H1 (cell line): Measurements from ENCODE around the gene ICE1. TPM values are rescaled to one million over a fixed set of nuclear protein-coding genes. Genes with fewer than 3 reads are reported as not detected.
"Not testable (repeated sequence)": the region's sequence is repeated elsewhere in the genome, so short reads cannot be mapped to it uniquely, and the experiment has no call there.

Experiments used
- CTCF ChIA-PET: fragments of 300-600 bp; sonication (Branson Sonifier 250); formaldehyde crosslinking; loops from one replicate; lab custom pipeline; 2021; ENCODE audit not compliant: partially characterized antibody; lab: Charles Lee
- POLR2A ChIA-PET: fragments of 300-600 bp; sonication (Branson Sonifier 250); formaldehyde crosslinking; loops from one replicate; lab custom pipeline; 2021; ENCODE audit warnings: inconsistent platforms; ENCODE audit not compliant: partially characterized antibody; lab: Charles Lee
- DNase-seq, 2 experiments: peaks; one replicate each; pipeline versions ENCODE4 v3.0.0 to v3.0.0-alpha.2; 2010 to 2022; ENCODE audit warnings: low spot score in 2 of 2, low read depth in 1 of 2, mixed read lengths in 1 of 2
- FAIRE-seq: peaks from 2 replicates; lab custom pipeline; 2011; peaks lifted over from hg19 to GRCh38; lab: Jason Lieb, UNC
- H2AFZ ChIP-seq: 2 replicates; pipeline ENCODE4 v1.8.1; 2012; ENCODE audit warnings: low read length, inconsistent platforms
- H2AK5ac ChIP-seq: 2 replicates; pipeline ENCODE4 v1.6.1; 2013; ENCODE audit warnings: low read depth, low read length
- H2BK120ac ChIP-seq: replicated peaks from 2 replicates; pipeline ENCODE3; 2013; ENCODE audit warnings: low read depth, low read length, inconsistent platforms
- H2BK12ac ChIP-seq: 2 replicates; pipeline ENCODE4 v1.6.1; 2013; ENCODE audit warnings: low read depth, low read length
- H2BK15ac ChIP-seq: 2 replicates; pipeline ENCODE4 v1.6.1; 2013; ENCODE audit warnings: low read length
- H2BK20ac ChIP-seq: 2 replicates; pipeline ENCODE4 v1.6.1; 2013; ENCODE audit warnings: low read length
- H2BK5ac ChIP-seq: 2 replicates; pipeline ENCODE4 v1.6.1; 2013; ENCODE audit warnings: low read depth, low read length
- H3K14ac ChIP-seq: 2 replicates; pipeline ENCODE4 v1.6.1; 2013; ENCODE audit warnings: inconsistent platforms; ENCODE audit not compliant: insufficient read length
- H3K18ac ChIP-seq: 2 replicates; pipeline ENCODE4 v1.6.1; 2013; ENCODE audit warnings: low read length; ENCODE audit errors: extremely low read depth
- H3K23ac ChIP-seq: 2 replicates; pipeline ENCODE4 v1.6.1; 2013; ENCODE audit warnings: inconsistent platforms; ENCODE audit not compliant: insufficient read length
- H3K23me2 ChIP-seq: 2 replicates; pipeline ENCODE4 v1.6.1; 2013; ENCODE audit warnings: low read depth, low read length
- H3K27ac ChIP-seq: 2 replicates; pipeline ENCODE4 v1.6.1; 2011; ENCODE audit warnings: low read depth, low read length, inconsistent platforms
- H3K27me3 ChIP-seq, 4 experiments: replicated peaks in 1 of 4; 1 replicate in 1 of 4; 2 replicates in 3 of 4; pipeline versions ENCODE4 v1.6.1 to v1.8.1; 2011 to 2013; ENCODE audit warnings: low read length in 3 of 4, mild to moderate bottlenecking in 3 of 4, inconsistent platforms in 2 of 4, mixed read lengths in 2 of 4, moderate library complexity in 1 of 4; ENCODE audit not compliant: control insufficient read depth in 3 of 4, insufficient read depth in 3 of 4; ENCODE audit errors: extremely low read depth in 1 of 4
- H3K36me3 ChIP-seq, 4 experiments: 2 replicates each; pipeline versions ENCODE4 v1.6.1 to v1.8.1; 2011 to 2013; ENCODE audit warnings: mild to moderate bottlenecking in 4 of 4, low read length in 3 of 4, moderate library complexity in 2 of 4, control low read depth in 1 of 4, inconsistent platforms in 1 of 4; ENCODE audit not compliant: insufficient read depth in 4 of 4, control insufficient read depth in 2 of 4
- H3K4ac ChIP-seq: replicated peaks from 2 replicates; pipeline ENCODE3; 2013; ENCODE audit warnings: low read length, low read depth, mixed read lengths, inconsistent platforms; ENCODE audit not compliant: insufficient read length
- H3K4me1 ChIP-seq, 4 experiments: replicated peaks in 1 of 4; 1 replicate in 1 of 4; 2 replicates in 3 of 4; pipeline versions ENCODE4 v1.6.1 to v1.8.1; 2011 to 2013; ENCODE audit warnings: low read length in 3 of 4, inconsistent platforms in 2 of 4, mixed read lengths in 1 of 4; ENCODE audit not compliant: insufficient read depth in 4 of 4, control insufficient read depth in 3 of 4
- H3K4me2 ChIP-seq, 2 experiments: 2 replicates each; pipeline versions ENCODE4 v1.6.1 to v1.8.1; 2011 to 2013; ENCODE audit warnings: low read depth in 2 of 2, low read length in 2 of 2, control low read depth in 1 of 2, inconsistent platforms in 1 of 2, mild to moderate bottlenecking in 1 of 2; ENCODE audit not compliant: insufficient read depth in 1 of 2
- H3K4me3 ChIP-seq, 4 experiments: fragments of 200-600, 300-600 bp in 1 of 4; sonication (generic), shearing (Covaris generic), sonication (Bioruptor Twin) in 1 of 4; 2 replicates each; pipeline versions ENCODE4 v1.5.1 to v1.8.1; 2011 to 2016; ENCODE audit warnings: low read length in 4 of 4, low read depth in 3 of 4, control low read depth in 2 of 4, inconsistent platforms in 2 of 4, mild to moderate bottlenecking in 2 of 4, mixed read lengths in 1 of 4, moderate library complexity in 1 of 4; ENCODE audit not compliant: insufficient read depth in 2 of 4; ENCODE audit errors: extremely low read depth in 1 of 4
- H3K56ac ChIP-seq: replicated peaks from 2 replicates; pipeline ENCODE3; 2013; ENCODE audit warnings: low read depth, mild to moderate bottlenecking, mixed read lengths, low read length, inconsistent platforms; ENCODE audit not compliant: insufficient read length
- H3K79me1 ChIP-seq: 2 replicates; pipeline ENCODE4 v1.6.1; 2013; ENCODE audit warnings: low read depth, low read length, control low read depth
- H3K79me2 ChIP-seq, 2 experiments: 2 replicates each; pipeline versions ENCODE4 v1.6.1 to v1.8.1; 2012 to 2013; ENCODE audit warnings: low read length in 2 of 2, mild to moderate bottlenecking in 2 of 2, inconsistent platforms in 1 of 2; ENCODE audit not compliant: insufficient read depth in 2 of 2, control insufficient read depth in 1 of 2
- H3K9ac ChIP-seq, 4 experiments: replicated peaks in 1 of 4; 1 replicate in 1 of 4; 2 replicates in 3 of 4; pipeline versions ENCODE4 v1.6.1 to v1.8.1; 2011 to 2013; ENCODE audit warnings: low read depth in 3 of 4, low read length in 3 of 4, control low read depth in 2 of 4, mild to moderate bottlenecking in 2 of 4, moderate library complexity in 2 of 4, inconsistent platforms in 1 of 4; ENCODE audit errors: extremely low read depth in 1 of 4
- H3K9me3 ChIP-seq, 2 experiments: 2 replicates each; pipeline versions ENCODE4 v1.6.1 to v1.8.1; 2012 to 2013; ENCODE audit warnings: mild to moderate bottlenecking in 2 of 2, moderate library complexity in 2 of 2, control low read depth in 1 of 2, inconsistent platforms in 1 of 2, low read depth in 1 of 2, low read length in 1 of 2, mixed read lengths in 1 of 2; ENCODE audit not compliant: insufficient read depth in 2 of 2
- H4K20me1 ChIP-seq, 2 experiments: replicated peaks in 1 of 2; 2 replicates each; pipeline versions ENCODE3 to v1.8.1; 2011 to 2013; ENCODE audit warnings: inconsistent platforms in 2 of 2, low read length in 2 of 2, mild to moderate bottlenecking in 1 of 2; ENCODE audit not compliant: insufficient read depth in 2 of 2, control insufficient read depth in 1 of 2
- H4K5ac ChIP-seq: 2 replicates; pipeline ENCODE4 v1.6.1; 2013; ENCODE audit warnings: low read length, low read depth, mixed read lengths, inconsistent platforms; ENCODE audit not compliant: insufficient read length
- H4K8ac ChIP-seq: 2 replicates; pipeline ENCODE4 v1.8.0; 2013; ENCODE audit warnings: mild to moderate bottlenecking, moderate library complexity, low read length, inconsistent platforms; ENCODE audit not compliant: insufficient read depth; ENCODE audit errors: extremely low read depth
- H4K91ac ChIP-seq: replicated peaks from 2 replicates; pipeline ENCODE3; 2013; ENCODE audit warnings: low read length, mixed read lengths, inconsistent platforms; ENCODE audit not compliant: insufficient read length
- WGBS, 2 experiments: shearing (Covaris generic) in 1 of 2; methylation state at CpG; one replicate each; pipeline versions ENCODE4 v1.1.6 to v1.1.7; 2013 to 2015; ENCODE audit warnings: low lambda C conversion rate in 2 of 2, mixed read lengths in 2 of 2, inconsistent platforms in 1 of 2, low coverage in 1 of 2, missing lambda C conversion rate in 1 of 2; ENCODE audit not compliant: insufficient replicate concordance in 2 of 2, insufficient coverage in 1 of 2, insufficient read length in 1 of 2; ENCODE audit errors: extremely low coverage in 1 of 2, missing lambda C conversion rate in 1 of 2; 5-methylcytosine and 5-hydroxymethylcytosine counted together
- polyA plus RNA-seq, 7 experiments: library from polyadenylated mRNA; depleted of rRNA in 3 of 7; stranded (reverse) in 5 of 7; unstranded in 2 of 7; fragments of >200 nt in 5 of 7; fragments of 200-250 nt in 2 of 7; gene quantifications; 1 replicate in 5 of 7; 2 replicates in 1 of 7; 4 replicates in 1 of 7; pipeline versions ENCODE4 v1.2.1 to v1.2.3, GENCODE V29; 2011 to 2013; ENCODE audit warnings: missing spikeins in 2 of 7, mixed read lengths in 2 of 7
- total RNA-seq: library from RNA; stranded (reverse); fragmentation: NEBNext Ultra II Directional; extraction: Animal tissue kit (Norgen Biotek cat#: 25700); gene quantifications from 2 replicates; pipeline ENCODE4 v1.2.1, GENCODE V29; 2021

Gene ICE1
- total and polyA plus RNA-seq, 2 of the 8 experiments (the other 6 are each of a cell fraction or from before 2014, with no cell fraction given): 11.8 to 53.9 TPM

GRCh38 chr5:5479578-5479977 is 57.1 kb downstream of the ICE1 start:
- H2AK5ac ChIP-seq, H3K4me1 ChIP-seq, H4K5ac ChIP-seq, H3K18ac ChIP-seq, H3K9me3 ChIP-seq, H3K56ac ChIP-seq, H3K23me2 ChIP-seq, H3K27me3 ChIP-seq, H2BK12ac ChIP-seq, H2BK5ac ChIP-seq, H3K27ac ChIP-seq, DNase-seq, H3K9ac ChIP-seq, H3K79me1 ChIP-seq, CTCF ChIA-PET, H3K23ac ChIP-seq, H3K4ac ChIP-seq, H4K8ac ChIP-seq, H2BK20ac ChIP-seq, POLR2A ChIA-PET, H4K91ac ChIP-seq, H3K14ac ChIP-seq, H4K20me1 ChIP-seq, H2AFZ ChIP-seq, H2BK120ac ChIP-seq, H3K79me2 ChIP-seq, H3K4me2 ChIP-seq, FAIRE-seq, H2BK15ac ChIP-seq, H3K4me3 ChIP-seq: not testable (repeated sequence)
- 91% methylated on average over 1 of the region's 1 CpG; no CpG with 5 or more reads in 1 of the 2 experiments for WGBS, 2 experiments
- H3K36me3 ChIP-seq: peaks cover 0 to 31% (median 14%) of the 10 kb centered on the region in 4 experiments; a peak in 5 of 8 replicates
